Lung (tissue), 12 donors: ENCODE results near the gene NLRX1. TPM values are rescaled to one million over a fixed set of nuclear protein-coding genes. Genes with fewer than 3 reads are reported as not detected.

Experiments
- ATAC-seq: fragments of 200-7000 bp; cut with Tn5 transposase; one replicate; pipeline ENCODE4 v1.9.1; 2020; ENCODE audit warnings: moderate number of reproducible peaks; ENCODE audit not compliant: insufficient read depth, low FRiP score
- DNase-seq, 3 donors: peaks; one replicate each; pipeline ENCODE4 v3.0.0-alpha.2; 2013 to 2017
- H3K27ac ChIP-seq, 2 donors: one replicate each; pipeline ENCODE4 v1.5.1; 2013; ENCODE audit warnings: mild to moderate bottlenecking in 2 of 2, moderate library complexity in 2 of 2, control low read depth in 1 of 2, inconsistent platforms in 1 of 2, low read depth in 1 of 2, low read length in 1 of 2
- H3K27me3 ChIP-seq, 3 donors: one replicate each; pipeline ENCODE4 v1.5.1; 2013; ENCODE audit warnings: low read length in 2 of 3; ENCODE audit not compliant: control insufficient read depth in 3 of 3, insufficient read depth in 3 of 3
- H3K36me3 ChIP-seq, 4 donors: one replicate each; pipeline ENCODE4 v1.5.1; 2013; ENCODE audit warnings: low read length in 4 of 4, mild to moderate bottlenecking in 1 of 4, moderate library complexity in 1 of 4; ENCODE audit not compliant: control insufficient read depth in 4 of 4, insufficient read depth in 4 of 4
- H3K4me1 ChIP-seq, 5 donors: one replicate each; pipeline ENCODE4 v1.5.1; 2013; ENCODE audit warnings: low read length in 5 of 5, mild to moderate bottlenecking in 2 of 5, moderate library complexity in 1 of 5; ENCODE audit not compliant: control insufficient read depth in 5 of 5, insufficient read depth in 5 of 5
- H3K4me3 ChIP-seq: one replicate; pipeline ENCODE4 v1.5.1; 2013; ENCODE audit warnings: mild to moderate bottlenecking, control low read depth, moderate library complexity
- H3K9ac ChIP-seq, 2 donors: one replicate each; pipeline ENCODE4 v1.5.1; 2013; ENCODE audit warnings: low read length in 2 of 2, control low read depth in 1 of 2; ENCODE audit not compliant: insufficient read depth in 1 of 2
- H3K9me3 ChIP-seq, 4 donors: one replicate each; pipeline ENCODE4 v1.5.1; 2013; ENCODE audit warnings: low read length in 3 of 4, mild to moderate bottlenecking in 1 of 4, moderate library complexity in 1 of 4; ENCODE audit not compliant: control insufficient read depth in 4 of 4, insufficient read depth in 3 of 4
- CTCF ChIP-seq: IDR thresholded peaks from 2 replicates; pipeline ENCODE4 v1.5.1; 2012; ENCODE audit warnings: mild to moderate bottlenecking; ENCODE audit errors: control extremely low read depth, extremely low read depth
- WGBS, 2 donors: extraction: QIAGEN DNeasy Blood & Tissue Kit; methylation state at CpG; one replicate each; pipeline ENCODE4 v1.1.7; 2013; 5-methylcytosine and 5-hydroxymethylcytosine counted together
- polyA plus RNA-seq, 2 donors: library from polyadenylated mRNA; stranded (reverse); fragments of 200-250 nt; gene quantifications; one replicate each; pipeline ENCODE4 v1.2.1, GENCODE V29; 2013
- total RNA-seq, 2 donors: library from RNA; depleted of rRNA in 1 of 2; stranded (reverse); fragments of >200 nt in 1 of 2; gene quantifications; one replicate each; pipeline ENCODE4 v1.2.1, GENCODE V29; 2014 to 2021
- donor health status: control.
- donor health status: control.
- donor health status: Bipolar disorder and iron deficiency.
- donor health status: healthy.
- donor health status: DM: yes; HTN: yes; CAD: no.

NLRX1 gene
- total and polyA plus RNA-seq, 4 donors = 5.1 to 22.6 (median 11.6) TPM

DNA sequence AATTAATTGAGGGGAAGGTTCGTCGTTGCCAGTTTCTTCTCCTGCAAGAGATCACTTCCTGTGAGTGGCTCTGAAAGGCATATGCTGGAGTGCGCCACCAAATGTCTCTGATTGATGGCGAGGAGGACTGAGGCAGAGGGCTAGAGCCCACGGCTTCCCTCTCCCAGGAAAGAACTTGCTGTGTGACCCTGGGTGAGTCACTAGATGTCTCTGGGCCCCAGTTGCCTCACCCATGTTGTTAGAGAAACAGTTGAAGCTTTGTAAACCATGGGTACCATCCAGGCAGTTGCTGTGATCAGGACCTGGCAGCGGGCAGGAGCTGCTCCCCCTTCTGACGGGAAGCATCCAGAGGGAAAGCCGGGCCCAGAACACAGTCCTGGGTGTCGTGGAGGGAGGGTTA, 16.5 kb upstream of the NLRX1 start:
- ATAC-seq (no peak), DNase-seq (no peak)
- no peaks in the 10 kb centered on the region for H3K36me3 ChIP-seq
- peaks cover 0 to 1% (median 0%) of the 10 kb centered on the region in 4 donors for H3K9me3 ChIP-seq
- H3K27ac ChIP-seq = no peak overlapping the region
- TF ChIP-seq CTCF = no peak
- no peak overlapping the region for H3K9ac ChIP-seq
- H3K4me1 ChIP-seq = peaks cover 0 to 15% (median 5%) of the 10 kb centered on the region in 5 donors
- H3K4me3 ChIP-seq = no peak overlapping the region
- 78 to 79% methylated on average over 9 of the region's 9 CpGs for WGBS, 2 donors
- peaks cover 0 to 27% (median 10%) of the 10 kb centered on the region in 3 donors for H3K27me3 ChIP-seq

GRCh38 chr11:119152604-119153003, 15.9 kb upstream of the NLRX1 start:
- no peak for TF ChIP-seq CTCF
- H3K36me3 ChIP-seq = no peaks in the 10 kb centered on the region
- peaks cover 0 to 15% (median 5%) of the 10 kb centered on the region in 5 donors for H3K4me1 ChIP-seq
- H3K9ac ChIP-seq = no peak overlapping the region
- no peak overlapping the region for H3K27ac ChIP-seq
- WGBS, 2 donors = 90 to 95% methylated on average over 4 of the region's 4 CpGs
- DNase-seq = no peak
- H3K9me3 ChIP-seq = peaks cover 0 to 1% (median 0%) of the 10 kb centered on the region in 4 donors
- no peak for ATAC-seq
- no peak overlapping the region for H3K4me3 ChIP-seq
- H3K27me3 ChIP-seq = peaks cover 0 to 24% (median 10%) of the 10 kb centered on the region in 3 donors

DNA sequence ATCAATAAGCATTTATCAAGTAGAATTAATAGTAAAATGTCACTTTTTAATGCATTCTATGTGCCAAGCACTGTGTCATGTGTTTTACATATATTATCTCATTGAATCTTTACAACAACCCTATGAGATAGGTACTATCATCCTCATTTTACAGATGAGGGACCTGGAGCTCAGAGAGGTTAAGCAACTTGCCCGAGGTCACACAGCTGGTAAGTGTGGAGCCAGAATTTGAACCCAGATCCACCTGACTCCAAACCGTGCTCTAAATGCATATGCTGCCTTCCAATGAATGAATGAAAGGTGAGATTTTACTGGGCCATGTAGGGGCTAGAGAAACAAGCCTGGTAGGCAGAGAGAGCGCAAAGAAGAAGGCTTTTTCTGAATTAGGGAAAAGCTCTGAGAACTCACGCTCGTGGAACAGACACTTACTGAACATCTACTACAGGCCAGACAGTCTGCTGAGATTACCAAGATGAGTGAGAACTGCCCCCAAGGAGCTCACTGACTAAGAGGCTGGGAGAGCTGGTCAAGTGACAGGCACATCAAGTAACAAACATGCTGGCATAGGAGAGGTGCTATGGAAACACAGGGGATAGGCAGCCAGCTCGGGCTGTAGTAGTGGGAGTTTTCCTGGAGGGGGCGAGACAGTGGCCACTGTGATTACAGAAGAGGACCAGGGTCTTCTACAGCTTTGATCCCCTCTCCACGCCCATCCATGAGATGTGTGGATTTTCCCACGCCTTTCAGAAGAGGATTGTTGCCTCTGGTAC, 15.3 kb upstream of the NLRX1 start:
- Histone ChIP-seq H3K4me1 (peaks cover 0 to 15% (median 5%) of the 10 kb centered on the region in 5 donors), H3K9ac (no peak overlapping the region), H3K27me3 (peaks cover 0 to 18% (median 5%) of the 10 kb centered on the region in 3 donors), H3K9me3 (peaks cover 0 to 1% (median 0%) of the 10 kb centered on the region in 4 donors), H3K4me3 (no peak overlapping the region), H3K27ac (no peak overlapping the region), H3K36me3 (no peaks in the 10 kb centered on the region)
- WGBS, 2 donors = 84 to 90% methylated on average over 9 of the region's 9 CpGs
- no peak for ATAC-seq
- TF ChIP-seq CTCF = no peak
- DNase-seq = no peak
